K562 (cell line): ENCODE data around the gene ANKS1B. TPM values are rescaled to one million over a fixed set of nuclear protein-coding genes. Genes with fewer than 3 reads are reported as not detected.

Experiments
- ATAC-seq: fragments of 200-7000 bp; cut with Tn5 transposase; 3 replicates; pipeline ENCODE4 v1.9.1; 2020; ENCODE audit warnings: moderate library complexity
- BruUV-seq: library from RNA; stranded (reverse); fragments of 400-500 nt; replicated peaks from 2 replicates; lab custom pipeline; 2021; lab: Mats Ljungman, UMichigan
- CTCF ChIA-PET: fragments of 300-600 bp; formaldehyde crosslinking; extraction: SDS; loops from one replicate; lab custom pipeline; 2021; ENCODE audit warnings: low intra/inter-chr PET ratio; lab: Yijun Ruan, JAX
- POLR2A ChIA-PET: fragments of 300-600, 350-650 bp; sonication (Branson Sonifier 250); formaldehyde crosslinking; extraction: SDS; loops from one replicate; lab custom pipeline; 2021; ENCODE audit warnings: antibody characterized with exemption, inconsistent platforms; lab: Yijun Ruan, JAX
- DNase-seq, 4 experiments: peaks; one replicate each; pipeline versions ENCODE4 v3.0.0 to v3.0.0-alpha.2; 2011 to 2018; ENCODE audit warnings: low spot score in 3 of 4, mixed read lengths in 3 of 4; ENCODE audit errors: extremely low read depth in 1 of 4
- FAIRE-seq: peaks from 2 replicates; lab custom pipeline; 2011; peaks lifted over from hg19 to GRCh38; lab: Jason Lieb, UNC
- H2AFZ ChIP-seq: 2 replicates; pipeline ENCODE4 v1.6.0; 2011; ENCODE audit warnings: low read depth, low read length, control low read depth, inconsistent platforms
- H3K27ac ChIP-seq: fragments of 200-600 bp; 3 replicates; pipeline ENCODE4 v1.8.0; 2011; ENCODE audit warnings: low read depth, mild to moderate bottlenecking, control low read depth, inconsistent platforms, low read length, moderate library complexity, mixed read lengths; ENCODE audit errors: extremely low read depth
- H3K27me3 ChIP-seq, 2 experiments: fragments of 300-600 bp in 1 of 2; 2 replicates in 1 of 2; 3 replicates in 1 of 2; pipeline versions ENCODE4 v1.6.0 to v1.8.0; 2011; ENCODE audit warnings: inconsistent platforms in 2 of 2, low read length in 2 of 2, mild to moderate bottlenecking in 1 of 2, mixed read lengths in 1 of 2, moderate library complexity in 1 of 2; ENCODE audit not compliant: control insufficient read depth in 2 of 2, insufficient read depth in 2 of 2
- H3K36me3 ChIP-seq: fragments of 300-600 bp; 3 replicates; pipeline ENCODE4 v1.8.0; 2011; ENCODE audit warnings: mild to moderate bottlenecking, low read length, inconsistent platforms; ENCODE audit not compliant: control insufficient read depth, insufficient read depth
- H3K4me1 ChIP-seq, 2 experiments: fragments of 200-600 bp in 1 of 2; replicated peaks in 1 of 2; 2 replicates in 1 of 2; 3 replicates in 1 of 2; pipeline versions ENCODE4 v1.5.1 to v1.8.0; 2011; ENCODE audit warnings: inconsistent platforms in 2 of 2, low read length in 2 of 2, mild to moderate bottlenecking in 1 of 2, mixed read lengths in 1 of 2, moderate library complexity in 1 of 2; ENCODE audit not compliant: control insufficient read depth in 2 of 2, insufficient read depth in 2 of 2
- H3K4me2 ChIP-seq: 2 replicates; pipeline ENCODE4 v1.6.1; 2011; ENCODE audit warnings: low read length, control low read depth, inconsistent platforms, mixed read lengths; ENCODE audit not compliant: insufficient read depth
- H3K4me3 ChIP-seq: fragments of 200-600 bp; sonication (generic), shearing (Covaris generic); 2 replicates; pipeline ENCODE4 v1.5.1; 2016; ENCODE audit warnings: control low read depth, inconsistent platforms
- H3K79me2 ChIP-seq: fragments of 200-600 bp; 3 replicates; pipeline ENCODE4 v1.8.0; 2011; ENCODE audit warnings: low read length, inconsistent platforms; ENCODE audit not compliant: control insufficient read depth, insufficient read depth
- H3K9ac ChIP-seq, 2 experiments: 2 replicates each; pipeline versions ENCODE4 v1.6.0 to v1.6.1; 2011; ENCODE audit warnings: low read depth in 2 of 2, low read length in 2 of 2, control low read depth in 1 of 2, inconsistent platforms in 1 of 2, mild to moderate bottlenecking in 1 of 2, mixed read lengths in 1 of 2; ENCODE audit not compliant: insufficient read depth in 1 of 2
- H3K9me1 ChIP-seq: one replicate; pipeline ENCODE4 v1.6.0; 2011; ENCODE audit warnings: inconsistent platforms, mild to moderate bottlenecking, low read length, moderate library complexity; ENCODE audit not compliant: control insufficient read depth, insufficient read depth
- H3K9me3 ChIP-seq: replicated peaks from 2 replicates; pipeline ENCODE4 v1.5.1; 2011; ENCODE audit warnings: low read depth, low read length, inconsistent platforms; ENCODE audit not compliant: control insufficient read depth, insufficient read depth
- H4K20me1 ChIP-seq: replicated peaks from 2 replicates; pipeline ENCODE4 v1.6.1; 2011; ENCODE audit warnings: low read length, inconsistent platforms, mixed read lengths; ENCODE audit not compliant: control insufficient read depth, insufficient read depth
- CBX8 ChIP-seq: fragments of 200-600 bp; sonication (generic); IDR thresholded peaks from 2 replicates; pipeline ENCODE4 v1.6.1; 2012; ENCODE audit warnings: borderline replicate concordance, mixed run types, low read depth, mild to moderate bottlenecking, moderate library complexity, mixed read lengths, low read length, control low read depth, inconsistent platforms; ENCODE audit not compliant: poor library complexity, severe bottlenecking; ENCODE audit errors: extremely low read depth
- EP300 ChIP-seq: IDR thresholded peaks from 2 replicates; pipeline ENCODE4 v1.6.1; 2012; ENCODE audit warnings: low read length, improper control_type of control experiment
- HOXB6 ChIP-seq: fragments of 250-450 bp; sonication (Bioruptor Pico); IDR thresholded peaks from 2 replicates; pipeline ENCODE4 v1.5.1; 2022; ENCODE audit warnings: mild to moderate bottlenecking, borderline replicate concordance
- JUNB ChIP-seq: fragments of 450-650 bp; formaldehyde crosslinking; conservative IDR thresholded peaks from 2 replicates; pipeline ENCODE4 v1.4.0; 2020; ENCODE audit warnings: mild to moderate bottlenecking
- MYBL2 ChIP-seq, 2 experiments: fragments of 450-650 bp in 1 of 2; sonication (generic) in 1 of 2; formaldehyde crosslinking in 1 of 2; IDR thresholded peaks; 2 replicates each; pipeline versions ENCODE4 v1.6.1 to v1.8.1; 2017 to 2022; ENCODE audit warnings: borderline replicate concordance in 1 of 2, inconsistent platforms in 1 of 2, low read depth in 1 of 2, mild to moderate bottlenecking in 1 of 2, missing genetic modification reagents in 1 of 2, moderate library complexity in 1 of 2
- PTRF ChIP-seq: fragments of 450-650 bp; IDR thresholded peaks from 2 replicates; pipeline ENCODE4 v1.6.1; 2016; ENCODE audit warnings: mild to moderate bottlenecking, missing genetic modification characterization, missing compliant biosample characterization
- SAFB2 ChIP-seq: fragments of 200-400 bp; formaldehyde crosslinking; IDR thresholded peaks from 2 replicates; pipeline ENCODE4 v1.6.1; 2018; ENCODE audit warnings: borderline replicate concordance, low read length, low read depth, moderate library complexity; ENCODE audit not compliant: severe bottlenecking
- TFAM ChIP-seq: fragments of 250-450 bp; sonication (Bioruptor Pico); conservative IDR thresholded peaks from 2 replicates; pipeline ENCODE4 v1.5.0; 2021; ENCODE audit warnings: mild to moderate bottlenecking, moderate library complexity
- THAP7 ChIP-seq: fragments of 250-450 bp; sonication (Bioruptor Pico); IDR thresholded peaks from 2 replicates; pipeline ENCODE4 v1.5.0; 2021
- ZNF24 ChIP-seq: fragments of 450-650 bp; IDR thresholded peaks from 2 replicates; pipeline ENCODE4 v1.6.1; 2016
- ZNF277 ChIP-seq: fragments of 250-450 bp; sonication (Bioruptor Pico); IDR thresholded peaks from 2 replicates; pipeline ENCODE4 v1.8.0; 2022; ENCODE audit warnings: inconsistent platforms, mild to moderate bottlenecking, moderate library complexity, borderline replicate concordance
- WGBS: fragments of 100-300 bp; shearing (Covaris generic); methylation state at CpG from one replicate; pipeline ENCODE4 v1.1.6; 2016; ENCODE audit warnings: low coverage, mixed read lengths; ENCODE audit not compliant: insufficient coverage; ENCODE audit errors: missing lambda C conversion rate; 5-methylcytosine and 5-hydroxymethylcytosine counted together
- in situ Hi-C: fragments of 300-500 bp; cut with MboI; formaldehyde crosslinking; loops from 4 replicates; pipeline ENCODE4 v1.15.0; 2018; ENCODE audit warnings: inconsistent platforms, mixed read lengths
- intact Hi-C: fragments of 100-400 bp; cut with micrococcal nuclease; formaldehyde crosslinking; loops from 2 replicates; pipeline ENCODE4 v1.14.2; 2022
- polyA plus RNA-seq, 8 experiments: library from polyadenylated mRNA; depleted of rRNA in 4 of 8; stranded (reverse) in 5 of 8; unstranded in 3 of 8; fragments of >200 nt; fragmentation: Nextera tagmentation in 2 of 8; fragmentation: Illumina TruSeq in 1 of 8; extraction: Ambion mirVana in 2 of 8; extraction: Trizol in 1 of 8; gene quantifications; 2 replicates each; pipeline versions ENCODE4 v1.2.1 to v1.2.3, GENCODE V29; 2011 to 2014; ENCODE audit warnings: inconsistent platforms in 1 of 8, missing spikeins in 1 of 8
- total RNA-seq, 7 experiments: library from RNA; depleted of rRNA in 6 of 7; stranded (reverse); fragments of >200 nt in 6 of 7; fragmentation: Illumina TruSeq in 2 of 7; extraction: Trizol in 2 of 7; gene quantifications; 2 replicates each; pipeline versions ENCODE4 v1.2.1 to v1.2.3, GENCODE V29; 2011 to 2021; ENCODE audit warnings: low replicate concordance in 1 of 7

ANKS1B gene
- total and polyA plus RNA-seq, 9 of the 15 experiments (the other 6 are each of a cell fraction or from before 2014, with no cell fraction given), result 0.04 to 0.47 (median 0.28) TPM; not detected in 4

- Histone ChIP-seq H4K20me1 (no peaks in the 10 kb centered on the region), H2AFZ (no peak overlapping the region), H3K9me1 (no peaks in the 10 kb centered on the region), H3K9me3 (no peaks in the 10 kb centered on the region), H3K27me3 (no peaks in the 10 kb centered on the region), H3K4me1 (no peaks in the 10 kb centered on the region), H3K79me2 (no peaks in the 10 kb centered on the region), H3K4me2 (no peak overlapping the region), H3K27ac (no peak overlapping the region), H3K36me3 (no peaks in the 10 kb centered on the region), H3K4me3 (no peak overlapping the region), H3K9ac (no peak overlapping the region)
- in situ Hi-C loops, result no loop called here
- ChIA-PET POLR2A (no interaction called here), CTCF (no interaction called here)
- WGBS, result 0% methylated on average over 3 of the region's 3 CpGs
- TF ChIP-seq ZNF277 (CRISPR knock-in tag), result no peak
- no peak for TF ChIP-seq THAP7 (CRISPR knock-in tag)
- TF ChIP-seq SAFB2, result no peak
- TF ChIP-seq MYBL2 (IDR thresholded peaks at IDR 0.05; ENCODE audit: low read depth), result no peak
- TF ChIP-seq MYBL2 (CRISPR knock-in tag; IDR thresholded peaks at IDR 0.05; ENCODE audit: borderline replicate concordance), result no peak
- no peak for TF ChIP-seq EP300
- no peak for TF ChIP-seq HOXB6
- TF ChIP-seq JUNB (CRISPR knock-in tag), result no peak
- no peak for TF ChIP-seq ZNF24
- no peak for TF ChIP-seq PTRF
- TF ChIP-seq TFAM (CRISPR knock-in tag), result no peak
- TF ChIP-seq CBX8, result no peak
- no peak for ATAC-seq
- no peak for FAIRE-seq
- BruUV-seq, result no TSS peak
- DNase-seq, result no peak
- intact Hi-C loops, result no loop called here
These were observed 831.4 kb downstream of the ANKS1B start for GRCh38 chr12:99153293-99153692.
